ENCODE data around the gene ENO2. TPM values are rescaled to one million over a fixed set of nuclear protein-coding genes. Genes with fewer than 3 reads are reported as not detected.
A peak's percentile ranks its signal among the peaks of the same experiment; 100 is the strongest.
"Not testable (repeated sequence)": the region's sequence is repeated elsewhere in the genome, so short reads cannot be mapped to it uniquely, and the experiment has no call there.

ENO2 gene
- polyA plus RNA-seq, 10 donors, result 5.2 to 11.7 (median 8.4) TPM

DNA sequence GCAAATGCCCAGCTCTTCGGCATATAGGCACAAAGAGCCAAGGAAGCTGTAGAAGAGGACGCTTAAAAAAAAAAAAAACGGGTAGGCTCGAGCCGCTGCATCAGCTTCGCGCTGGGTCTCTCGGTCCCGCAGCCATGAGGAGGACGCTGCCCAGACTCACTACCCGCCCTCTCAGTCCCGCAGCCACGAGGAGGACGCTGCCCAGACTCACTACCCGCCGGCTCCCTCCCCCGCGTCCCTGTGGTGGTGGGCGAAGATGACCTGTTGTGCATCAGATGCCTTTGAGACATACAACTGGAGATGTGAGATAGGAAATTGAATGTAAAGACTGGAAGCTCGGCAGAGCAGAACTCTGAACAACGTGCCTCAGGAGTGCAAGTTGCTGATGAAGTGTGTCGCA lies 29.8 kb upstream of the ENO2 start:
- DNase-seq, result no peak

DNA sequence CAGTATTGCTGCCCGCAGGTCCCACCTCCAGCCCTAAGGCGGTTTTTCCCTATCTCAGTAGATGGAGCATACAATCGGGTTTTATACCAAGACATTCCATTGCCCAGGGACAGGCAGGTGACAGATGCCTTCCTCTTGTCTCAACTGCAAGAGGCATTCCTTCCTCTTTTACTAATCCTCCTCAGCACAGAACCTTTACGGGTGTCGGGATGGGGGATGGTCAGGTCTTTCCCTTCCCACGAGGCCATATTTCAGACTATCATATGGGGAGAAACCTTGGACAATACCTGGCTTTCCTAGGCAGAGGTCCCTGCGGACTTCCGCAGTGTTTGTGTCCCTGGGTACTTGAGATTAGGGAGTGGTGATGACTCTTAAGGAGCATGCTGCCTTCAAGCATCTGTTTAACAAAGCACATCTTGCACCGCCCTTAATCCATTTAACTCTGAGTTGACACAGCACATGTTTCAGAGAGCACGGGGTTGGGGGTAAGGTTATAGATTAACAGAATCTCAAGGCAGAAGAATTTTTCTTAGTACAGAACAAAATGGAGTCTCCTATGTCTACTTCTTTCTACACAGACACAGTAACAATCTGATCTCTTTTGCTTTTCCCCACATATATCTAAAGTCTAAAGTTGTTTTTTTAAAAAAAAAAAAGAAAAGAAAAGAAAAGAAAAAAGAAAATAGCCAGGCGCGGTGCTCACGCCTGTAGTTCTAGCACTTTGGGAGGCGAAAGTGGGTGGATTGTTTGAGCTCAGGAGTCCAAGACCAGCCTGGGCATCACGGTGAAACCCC lies 28.0 kb upstream of the ENO2 start:
- not testable (repeated sequence) for DNase-seq

- no peak for DNase-seq
Observed at GRCh38 chr12:6887460-6887859, 26.9 kb upstream of the ENO2 start.

DNA sequence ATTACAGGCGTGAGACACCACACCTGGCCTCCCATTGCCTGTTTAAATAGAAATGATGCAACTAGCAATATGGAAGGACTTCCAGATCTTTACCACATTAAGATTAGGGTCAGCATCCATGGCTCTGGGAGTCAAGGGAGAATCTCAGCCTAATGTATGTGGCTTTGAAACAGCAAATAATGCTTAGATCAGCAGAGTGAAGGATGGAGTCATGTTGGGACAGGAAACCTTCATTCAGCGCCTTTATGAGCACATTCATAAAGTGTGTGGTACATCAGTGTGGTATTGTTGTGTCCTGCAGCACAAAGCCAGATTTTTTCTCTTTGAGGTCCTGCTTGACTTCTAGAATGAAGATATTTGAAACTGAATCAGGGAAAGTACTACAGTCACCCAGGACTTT lies 26.0 kb upstream of the ENO2 start:
- no peak for DNase-seq

DNA sequence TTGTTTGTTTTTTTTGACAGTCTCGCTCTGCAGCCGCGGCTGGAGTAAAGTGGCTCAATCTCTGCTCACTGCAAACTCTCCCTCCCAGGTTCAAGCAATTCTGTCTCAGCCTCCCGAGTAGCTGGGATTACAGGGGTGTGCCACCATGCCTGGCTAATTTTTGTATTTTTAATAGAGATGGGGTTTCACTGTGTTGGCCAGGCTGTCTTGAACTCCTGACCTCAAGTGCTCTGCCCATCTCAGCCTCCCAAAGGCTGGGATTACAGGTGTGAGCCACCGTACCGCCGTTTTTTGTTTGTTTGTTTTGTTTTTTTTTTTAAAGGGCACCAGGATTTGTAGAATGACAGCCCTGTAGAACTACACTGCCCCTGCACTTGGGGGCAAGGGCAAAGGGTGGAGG lies 25.6 kb upstream of the ENO2 start:
- not testable (repeated sequence) for DNase-seq

DNA sequence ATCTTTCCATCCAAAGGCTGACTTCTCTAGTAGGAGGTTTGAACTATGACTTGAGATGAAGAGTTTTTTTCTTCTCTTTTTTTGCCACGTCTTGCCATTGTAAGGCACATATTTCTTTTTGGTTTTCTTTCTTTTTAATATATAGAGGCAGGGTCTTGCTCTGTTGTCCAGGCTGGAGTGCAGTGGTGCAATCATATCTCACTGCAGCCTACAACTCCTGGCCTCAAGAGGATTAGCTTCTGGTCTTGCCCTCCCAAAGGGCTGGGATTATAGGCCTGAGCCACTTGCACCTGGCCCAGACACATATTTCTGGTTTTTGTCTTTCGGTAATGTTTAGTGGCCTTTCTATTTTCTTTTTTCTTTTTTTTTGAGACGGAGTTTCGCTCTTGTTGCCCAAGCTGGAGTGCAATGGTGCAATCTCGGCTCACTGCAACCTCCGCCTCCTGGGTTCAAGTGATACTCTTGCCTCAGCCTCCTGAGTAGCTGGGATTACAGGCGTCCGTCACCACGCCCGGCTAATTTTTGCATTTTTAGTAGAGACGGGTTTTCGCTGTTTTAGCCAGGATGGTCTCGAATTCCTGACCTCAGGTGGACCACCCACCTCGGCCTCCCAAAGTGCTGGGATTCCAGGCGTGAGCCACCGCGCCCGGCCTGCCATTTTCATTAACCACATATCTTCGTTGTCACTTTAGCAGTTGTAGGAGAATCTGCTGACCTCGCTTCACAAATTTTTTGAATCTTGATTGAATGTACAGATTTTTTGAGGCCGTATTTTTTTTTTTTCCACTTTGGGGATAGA lies 24.4 kb upstream of the ENO2 start:
- not testable (repeated sequence) for DNase-seq

DNA sequence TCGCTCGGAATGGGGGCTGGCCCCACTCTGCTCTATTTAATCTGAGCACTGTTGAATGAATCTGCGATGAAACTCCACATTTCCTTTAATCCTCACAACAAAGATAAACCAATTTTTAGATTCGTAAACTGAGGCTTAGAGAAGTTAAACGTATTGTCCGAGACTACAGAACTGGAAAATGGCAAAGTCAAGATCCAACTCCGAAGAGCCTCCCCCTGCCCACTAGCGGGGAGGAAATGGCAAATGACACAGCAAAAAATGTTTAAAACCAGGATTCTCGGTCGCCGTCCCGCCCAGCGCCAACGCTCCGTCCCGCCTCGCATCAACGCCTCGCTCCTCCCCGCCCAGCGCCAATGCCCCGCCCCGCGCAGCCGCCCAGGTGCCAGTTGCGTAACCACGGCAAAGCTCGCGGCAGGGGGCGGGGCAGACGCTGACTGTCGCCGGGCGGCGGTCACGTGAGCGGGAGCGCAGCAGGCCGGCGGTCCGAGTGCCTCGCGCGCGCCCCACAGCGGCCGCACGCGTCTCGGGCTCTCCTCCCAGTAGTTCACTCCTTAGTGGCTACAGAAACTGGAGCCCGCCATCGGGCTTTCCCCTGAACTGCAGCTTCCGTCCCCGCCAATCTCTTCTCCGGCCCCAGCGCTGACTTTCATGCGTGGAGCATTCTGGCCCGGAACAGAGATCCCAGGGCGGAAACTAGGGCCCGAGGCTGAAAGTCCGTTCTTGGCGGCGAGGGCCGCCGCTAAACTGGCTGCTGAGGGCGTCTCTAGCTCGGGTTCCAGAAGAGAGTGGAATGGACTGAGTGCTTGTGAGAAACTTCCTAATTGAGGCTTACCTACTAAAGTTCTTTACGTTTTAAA lies 23.4 kb upstream of the ENO2 start:
- DNase-seq, result peak; percentile 98 to 99 (median 99)

DNA sequence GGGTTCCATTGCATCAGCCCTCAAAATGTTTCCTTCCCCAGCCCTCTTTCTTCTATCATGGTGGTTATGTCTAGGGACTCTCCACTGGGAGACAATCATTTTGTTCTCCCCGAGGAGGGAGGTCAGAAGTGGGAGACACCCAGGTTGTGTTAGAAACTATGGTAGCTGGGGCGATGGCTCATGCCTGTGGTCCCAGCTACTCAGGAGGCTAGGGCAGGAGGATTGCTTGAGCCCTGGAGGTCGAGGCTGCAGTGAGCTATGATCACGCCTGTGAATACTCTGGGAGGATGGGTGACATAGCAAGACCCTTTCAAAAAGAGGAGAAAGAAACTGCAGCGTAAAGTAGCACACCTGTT lies 22.8 kb upstream of the ENO2 start:
- DNase-seq, result no peak

- DNase-seq, result not testable (repeated sequence)
Observed at GRCh38 chr12:6892683-6893082, 21.7 kb upstream of the ENO2 start.

DNA sequence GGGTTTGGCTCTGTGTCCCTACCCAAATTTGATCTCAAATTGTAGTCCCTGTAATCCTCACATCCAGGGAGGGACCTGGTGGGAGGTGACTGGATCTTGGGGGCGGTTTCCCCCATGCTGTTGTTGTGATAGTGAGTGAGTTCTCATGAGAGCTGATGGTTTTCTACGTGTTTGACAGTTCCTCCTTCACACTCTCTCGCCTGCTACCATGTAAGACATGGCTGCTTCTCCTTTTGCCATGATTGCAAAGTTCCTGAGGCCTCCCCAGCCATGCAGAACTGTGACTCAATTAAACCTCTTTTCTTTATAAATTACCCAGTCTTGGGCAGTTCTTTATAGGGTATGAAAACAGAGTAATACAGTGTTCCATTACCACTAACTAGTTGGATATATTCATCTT lies 20.1 kb upstream of the ENO2 start:
- no peak for DNase-seq

DNA sequence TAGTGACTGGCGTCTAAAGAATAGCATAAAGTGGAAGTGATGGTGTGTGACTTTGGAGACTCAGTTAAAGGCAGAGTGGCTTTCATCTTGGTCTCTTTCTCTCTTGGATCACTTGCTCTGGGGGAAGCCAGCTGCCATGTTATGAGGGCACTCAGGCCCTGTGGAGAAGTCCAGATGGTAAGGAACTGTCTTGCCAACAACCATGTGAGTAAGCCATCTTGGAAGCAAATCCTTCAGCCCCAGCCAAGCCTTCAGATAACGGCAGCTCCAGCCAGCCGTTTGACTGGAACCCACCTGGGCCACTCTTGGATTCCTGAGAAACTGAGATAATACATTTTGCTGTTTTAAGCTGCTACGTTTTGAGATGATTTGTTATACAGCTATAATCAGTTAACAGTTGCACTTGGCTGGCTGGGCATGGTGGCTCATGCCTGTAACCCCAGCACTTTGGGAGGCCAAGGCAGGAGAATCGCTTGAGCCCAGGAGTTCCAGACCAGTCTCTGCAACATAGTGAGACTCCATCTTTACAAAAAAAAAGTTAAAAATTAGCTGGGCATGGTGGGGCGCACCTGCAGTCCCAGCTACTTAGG lies 17.4 kb upstream of the ENO2 start:
- no peak for DNase-seq

DNA sequence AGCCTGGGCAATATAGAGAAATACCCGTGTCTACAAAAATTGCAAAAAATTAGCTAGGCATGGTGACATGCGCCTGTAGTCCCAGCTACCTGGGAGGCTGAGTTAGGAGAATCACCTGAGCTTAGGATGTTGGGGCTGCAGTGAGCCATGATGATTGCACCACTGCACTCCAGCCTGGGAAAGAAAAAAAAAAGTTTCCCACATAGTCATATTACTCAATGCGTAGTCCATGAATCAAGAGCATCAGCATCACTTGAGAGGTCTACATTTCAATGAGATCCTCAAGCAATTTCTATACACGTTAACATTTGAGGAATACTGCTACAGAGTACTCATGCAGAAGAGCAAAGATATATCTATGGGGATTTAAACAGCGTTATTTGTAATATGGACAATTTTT lies 15.0 kb upstream of the ENO2 start:
- no peak for DNase-seq

GRCh38 chr12:6899837-6900519 lies 14.4 kb upstream of the ENO2 start:
- peak in 2 of 3 donors; percentile 49 to 59 for DNase-seq

DNA sequence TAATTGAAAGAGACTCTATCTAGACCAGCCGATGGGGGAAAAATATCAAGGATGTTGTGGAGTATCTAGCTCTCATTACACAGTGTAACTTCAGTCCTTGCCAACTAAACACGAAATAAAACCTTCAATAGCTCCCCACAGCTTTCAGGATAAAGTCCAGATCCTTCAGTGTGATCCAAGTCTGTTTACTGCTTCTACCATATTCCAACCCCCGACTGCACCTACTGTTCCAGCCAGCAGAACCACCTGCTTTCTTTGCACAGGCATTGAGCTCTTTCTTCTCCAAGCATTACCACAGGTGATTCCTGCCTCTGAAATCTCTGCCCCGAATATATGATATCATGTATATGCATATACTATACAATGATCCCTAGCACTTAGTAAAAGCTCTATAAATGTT lies 11.9 kb upstream of the ENO2 start:
- no peak for DNase-seq

- no peak for DNase-seq
Observed at GRCh38 chr12:6903722-6904121, 10.7 kb upstream of the ENO2 start.

- DNase-seq, result peak; percentile 96 to 98 (median 97)
Observed at GRCh38 chr12:6904280-6905276, 9.8 kb upstream of the ENO2 start, which contains the start of gene LRRC23. Gene LRRC23 (plus strand): TSS chr12:6904822. CDS start chr12:6905634, 812 bp downstream.

DNA sequence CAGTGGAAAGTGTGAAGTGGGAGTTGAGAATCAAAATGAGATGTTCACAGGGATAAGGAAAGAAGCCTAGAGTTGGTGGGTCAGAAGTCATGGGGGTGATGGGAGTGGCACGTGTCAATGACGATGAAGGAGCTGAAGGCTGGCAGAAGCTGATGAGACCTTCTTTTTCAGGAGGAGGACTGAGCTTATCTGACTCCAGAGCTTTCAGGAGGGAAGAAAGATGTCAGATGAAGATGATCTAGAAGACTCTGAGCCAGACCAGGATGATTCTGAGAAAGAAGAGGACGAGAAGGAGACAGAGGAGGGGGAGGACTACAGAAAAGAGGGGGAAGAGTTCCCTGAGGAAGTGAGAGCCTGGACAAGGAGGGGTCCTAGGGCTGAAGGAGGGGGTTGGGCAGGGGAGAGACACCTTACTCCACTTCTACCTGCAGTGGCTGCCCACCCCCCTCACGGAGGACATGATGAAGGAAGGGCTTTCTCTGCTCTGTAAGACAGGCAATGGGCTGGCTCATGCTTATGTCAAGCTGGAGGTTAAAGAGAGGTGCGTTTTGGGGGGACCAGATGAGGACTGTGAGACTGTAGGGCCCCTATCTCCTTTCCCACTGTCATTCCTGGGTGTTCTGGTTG lies 8.9 kb upstream of the ENO2 start:
- DNase-seq, result no peak

- not testable (repeated sequence) for DNase-seq
Observed at GRCh38 chr12:6908141-6908540, 6.2 kb upstream of the ENO2 start.

DNA sequence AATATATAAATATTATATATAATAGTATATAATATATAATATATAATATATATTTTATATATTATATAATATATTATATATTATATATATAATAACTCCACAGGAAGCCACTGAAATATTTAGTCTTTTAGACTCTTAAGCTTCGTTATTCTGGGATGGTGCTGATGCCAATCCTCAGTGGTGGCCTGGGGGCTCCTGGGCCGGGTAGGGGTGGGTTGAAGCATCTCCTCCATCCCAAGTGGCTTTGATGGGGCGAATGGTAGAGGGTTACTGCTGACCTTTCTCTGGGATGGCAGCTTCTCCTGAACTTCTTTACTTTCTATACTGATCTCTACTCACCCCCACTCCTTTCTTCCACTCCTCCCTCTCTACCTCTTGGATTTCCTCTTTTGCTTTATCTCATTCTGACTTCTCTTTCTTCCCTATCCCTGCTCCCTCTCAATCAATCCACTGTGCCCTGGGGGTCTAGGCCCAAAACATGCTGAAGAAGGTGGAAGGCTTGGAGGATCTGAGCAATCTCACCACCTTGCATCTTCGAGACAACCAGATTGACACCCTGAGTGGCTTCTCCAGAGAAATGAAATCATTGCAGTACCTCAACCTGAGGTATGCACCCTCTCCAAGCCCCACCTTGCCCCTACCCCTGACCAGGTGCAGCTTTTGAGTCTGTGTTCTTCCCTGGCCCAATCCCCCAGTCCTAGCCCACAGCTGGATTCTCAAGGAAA lies 4.8 kb upstream of the ENO2 start:
- DNase-seq, result no peak

Measured in muscle of back (tissue), 11 donors.